Amniotic stem cell (primary cell): ENCODE data around the gene OR10H4.
"Not testable (repeated sequence)": the region's sequence is repeated elsewhere in the genome, so short reads cannot be mapped to it uniquely, and the experiment has no call there.

Source experiments
- DNase-seq: peaks from one replicate; lab custom pipeline; 2025; lab: John Stamatoyannopoulos, UW

OR10H4 gene

GRCh38 chr19:15948223-15949058 is at the start of gene OR10H4:
Gene OR10H4, plus strand, starts transcription at chr19:15949008. Its CDS starts 0 bp downstream, at chr19:15949008.
- DNase-seq = no peak

- not testable (repeated sequence) for DNase-seq
These were observed 49.2 kb upstream of the OR10H4 start for GRCh38 chr19:15899561-15899960.

- DNase-seq = not testable (repeated sequence)
These were observed 48.8 kb upstream of the OR10H4 start for GRCh38 chr19:15900032-15900431.

GRCh38 chr19:15900504-15900903 is 48.3 kb upstream of the OR10H4 start:
- no peak for DNase-seq

- DNase-seq = no peak
These were observed 46.6 kb upstream of the OR10H4 start for GRCh38 chr19:15902254-15902653.

GRCh38 chr19:15902898-15903297 is 45.9 kb upstream of the OR10H4 start:
- DNase-seq = not testable (repeated sequence)

GRCh38 chr19:15905026-15905425 is 43.8 kb upstream of the OR10H4 start:
- DNase-seq = no peak

- no peak for DNase-seq
These were observed 37.1 kb upstream of the OR10H4 start for GRCh38 chr19:15911599-15912235.

GRCh38 chr19:15913384-15913783 is 35.4 kb upstream of the OR10H4 start:
- DNase-seq = no peak

GRCh38 chr19:15913830-15914229 is 35.0 kb upstream of the OR10H4 start:
- no peak for DNase-seq

GRCh38 chr19:15915109-15915508 is 33.7 kb upstream of the OR10H4 start:
- DNase-seq = no peak

- no peak for DNase-seq
These were observed 29.6 kb upstream of the OR10H4 start for GRCh38 chr19:15919243-15919642.

GRCh38 chr19:15922021-15922420 is 26.8 kb upstream of the OR10H4 start:
- no peak for DNase-seq

- no peak for DNase-seq
These were observed 25.1 kb upstream of the OR10H4 start for GRCh38 chr19:15923702-15924101.

GRCh38 chr19:15926484-15926883 is 22.3 kb upstream of the OR10H4 start:
- DNase-seq = no peak

GRCh38 chr19:15928321-15928720 is 20.5 kb upstream of the OR10H4 start:
- no peak for DNase-seq

GRCh38 chr19:15933761-15934331 is 15.0 kb upstream of the OR10H4 start:
- not testable (repeated sequence) for DNase-seq

- DNase-seq = no peak
These were observed 14.3 kb upstream of the OR10H4 start, which contains the start of gene CYP4F11 for GRCh38 chr19:15934332-15935078. Gene CYP4F11, minus strand, starts transcription at chr19:15934529. Its CDS starts 121 bp downstream, at chr19:15934408.

GRCh38 chr19:15935167-15935702 is 13.6 kb upstream of the OR10H4 start:
- DNase-seq = no peak

- no peak for DNase-seq
These were observed 12.6 kb upstream of the OR10H4 start for GRCh38 chr19:15936173-15936572.

- no peak for DNase-seq
These were observed 11.9 kb upstream of the OR10H4 start for GRCh38 chr19:15936950-15937349.

GRCh38 chr19:15937771-15938170 is 11.0 kb upstream of the OR10H4 start:
- DNase-seq = no peak
